IPS-15b (cell line): ENCODE data around the gene TCTN2.

Experiments used
- H3K27me3 ChIP-seq: one replicate; pipeline ENCODE4 v1.6.1; 2013; ENCODE audit warnings: low read length; ENCODE audit not compliant: control insufficient read depth, insufficient read depth
- H3K36me3 ChIP-seq: one replicate; pipeline ENCODE4 v1.6.1; 2013; ENCODE audit warnings: low read length; ENCODE audit not compliant: control insufficient read depth, insufficient read depth
- H3K4me1 ChIP-seq: one replicate; pipeline ENCODE4 v1.6.1; 2013; ENCODE audit warnings: mild to moderate bottlenecking, low read length; ENCODE audit not compliant: control insufficient read depth, insufficient read depth
- H3K4me3 ChIP-seq: one replicate; pipeline ENCODE4 v1.5.1; 2013; ENCODE audit warnings: low read depth, low read length
- H3K9ac ChIP-seq: one replicate; pipeline ENCODE4 v1.6.1; 2013; ENCODE audit warnings: low read depth, mild to moderate bottlenecking, low read length
- H3K9me3 ChIP-seq: one replicate; pipeline ENCODE4 v1.6.1; 2013; ENCODE audit warnings: mild to moderate bottlenecking, low read length; ENCODE audit not compliant: control insufficient read depth, insufficient read depth

Gene TCTN2

DNA sequence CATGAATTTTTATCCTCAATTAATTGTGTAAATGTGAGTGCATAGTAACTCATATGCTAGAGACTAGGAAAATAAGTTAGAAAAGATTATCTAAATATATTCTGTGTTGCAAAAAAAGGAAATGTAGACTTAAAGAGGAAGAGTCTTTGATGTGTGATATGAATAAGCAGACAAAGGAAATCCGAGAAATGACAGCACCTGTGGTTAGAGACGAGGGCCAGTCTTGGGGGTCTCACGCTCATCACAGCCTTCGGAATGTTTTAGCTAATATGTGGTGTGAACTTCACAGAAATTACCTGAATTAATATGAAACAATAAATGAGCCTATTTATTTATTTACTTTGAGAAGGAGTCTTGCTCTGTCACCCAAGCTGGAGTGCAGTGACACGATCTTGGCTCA is 52.9 kb downstream of the TCTN2 start:
- Histone ChIP-seq H3K9me3 (no peaks in the 10 kb centered on the region), H3K36me3 (peaks cover 19% of the 10 kb centered on the region)

DNA sequence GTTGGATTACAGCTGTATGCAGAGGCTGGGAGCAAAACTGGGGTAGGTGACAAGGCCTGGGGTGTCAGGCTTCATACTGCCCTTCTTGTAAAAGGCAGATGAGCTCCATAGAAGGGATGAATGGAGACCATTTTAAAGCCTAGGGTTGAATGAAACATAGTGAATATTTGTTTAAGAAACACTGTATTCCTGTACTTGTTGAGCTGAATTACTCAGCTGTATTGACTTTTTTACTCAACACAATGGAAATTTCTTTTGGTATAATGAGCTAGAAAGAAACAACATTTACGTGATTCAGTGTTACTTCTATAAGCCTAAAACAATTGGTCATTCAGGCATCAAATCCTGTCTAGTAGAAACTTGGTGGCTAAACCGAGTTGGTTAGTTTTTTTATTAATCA is 55.3 kb downstream of the TCTN2 start:
- Histone ChIP-seq H3K4me3 (no peak overlapping the region), H3K4me1 (no peaks in the 10 kb centered on the region), H3K9me3 (no peaks in the 10 kb centered on the region), H3K9ac (no peak overlapping the region), H3K36me3 (peaks cover 28% of the 10 kb centered on the region), H3K27me3 (no peaks in the 10 kb centered on the region)

More for the DNA sequence above, 52.9 kb downstream of the TCTN2 start:
- no peaks in the 10 kb centered on the region for H3K27me3 ChIP-seq
- no peaks in the 10 kb centered on the region for H3K4me1 ChIP-seq
- no peak overlapping the region for H3K4me3 ChIP-seq
- H3K9ac ChIP-seq: no peak overlapping the region

DNA sequence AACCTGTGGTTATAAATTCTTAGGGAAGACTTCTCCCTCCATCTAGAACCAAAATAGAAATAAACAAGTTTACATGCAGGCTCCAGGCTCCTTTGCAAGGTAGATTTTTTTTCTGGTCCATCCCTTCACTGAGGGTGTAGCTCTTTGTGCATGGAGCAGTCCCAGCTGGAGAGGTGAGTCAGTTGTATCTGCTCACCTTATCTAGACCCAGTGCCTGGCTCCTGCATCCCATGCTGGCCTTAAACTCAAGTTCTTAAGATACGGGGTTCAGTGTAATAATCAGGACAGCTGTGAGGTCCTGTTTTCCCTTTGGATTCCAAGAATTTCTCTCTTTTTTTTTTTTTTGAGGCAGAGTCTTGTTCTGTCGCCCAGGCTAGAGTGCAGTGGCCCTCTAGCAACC is 56.0 kb downstream of the TCTN2 start:
- no peak overlapping the region for H3K4me3 ChIP-seq
- H3K36me3 ChIP-seq: peaks cover 34% of the 10 kb centered on the region
- no peaks in the 10 kb centered on the region for H3K9me3 ChIP-seq
- H3K4me1 ChIP-seq: no peaks in the 10 kb centered on the region
- no peaks in the 10 kb centered on the region for H3K27me3 ChIP-seq
- no peak overlapping the region for H3K9ac ChIP-seq

DNA sequence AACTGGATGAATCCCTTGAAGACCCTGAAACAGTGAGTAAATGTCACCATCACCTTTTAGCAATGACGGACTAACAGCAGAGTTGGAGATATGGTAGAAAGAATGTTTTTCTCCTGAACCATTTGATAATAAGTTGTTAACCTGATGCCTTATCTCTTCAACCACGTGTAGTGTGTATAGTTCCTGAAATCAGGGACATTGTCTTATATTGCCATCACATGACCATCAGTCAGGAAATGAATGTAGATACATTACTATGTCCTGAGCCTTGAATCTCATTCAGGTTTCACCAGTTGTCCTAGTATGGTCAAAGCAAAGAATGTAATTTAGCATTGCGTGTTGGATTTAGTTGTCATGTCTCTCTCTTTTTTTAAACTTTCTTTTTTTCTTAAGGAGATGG is 57.0 kb downstream of the TCTN2 start:
- H3K27me3 ChIP-seq: no peaks in the 10 kb centered on the region
- no peak overlapping the region for H3K4me3 ChIP-seq
- H3K9me3 ChIP-seq: no peaks in the 10 kb centered on the region
- no peak overlapping the region for H3K9ac ChIP-seq
- H3K4me1 ChIP-seq: no peaks in the 10 kb centered on the region
- peaks cover 35% of the 10 kb centered on the region for H3K36me3 ChIP-seq

DNA sequence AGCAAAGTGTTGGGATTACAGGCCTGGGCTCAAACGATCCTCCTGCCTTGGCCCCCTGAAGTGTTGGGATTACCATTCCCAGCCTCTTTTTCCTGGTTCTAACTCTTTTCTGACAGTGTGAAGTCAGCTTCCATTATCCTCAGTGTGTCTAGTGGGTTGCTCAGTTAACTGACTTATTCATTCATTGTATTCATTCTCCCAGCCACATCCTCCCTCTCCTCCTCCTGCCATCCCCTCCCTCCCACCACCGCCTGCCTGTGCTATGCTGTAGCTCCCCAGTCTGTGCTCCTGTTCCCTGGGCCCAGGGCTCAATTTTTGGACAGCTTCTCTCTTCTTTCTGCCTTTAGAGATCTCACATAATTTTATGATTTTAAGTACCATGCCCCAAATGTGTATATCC is 60.7 kb downstream of the TCTN2 start:
- H3K9me3 ChIP-seq: no peaks in the 10 kb centered on the region
- no peaks in the 10 kb centered on the region for H3K4me1 ChIP-seq
- H3K27me3 ChIP-seq: no peaks in the 10 kb centered on the region
- no peak overlapping the region for H3K4me3 ChIP-seq
- peaks cover 54% of the 10 kb centered on the region for H3K36me3 ChIP-seq
- H3K9ac ChIP-seq: no peak overlapping the region

DNA sequence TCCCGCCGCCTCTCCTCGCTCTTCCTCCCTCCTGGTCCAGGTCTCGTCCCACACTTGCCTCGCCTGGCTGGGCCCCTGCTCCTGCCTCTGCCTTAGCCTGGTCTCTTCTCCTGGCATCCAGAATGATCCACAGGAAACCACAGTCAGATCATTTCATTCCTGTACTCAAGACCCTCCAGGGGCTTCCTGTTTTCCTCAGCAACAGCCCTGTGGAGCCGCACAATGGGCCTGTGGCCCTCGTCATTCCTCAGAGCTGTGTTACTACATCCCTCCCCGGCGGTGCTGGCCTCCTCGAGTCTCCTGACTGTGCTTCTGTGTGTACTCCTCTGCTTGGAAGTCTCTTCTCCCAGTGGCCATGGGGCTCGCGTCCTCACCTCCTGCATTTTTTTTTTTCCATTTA is 61.3 kb downstream of the TCTN2 start:
- Histone ChIP-seq H3K4me1 (no peaks in the 10 kb centered on the region), H3K9ac (no peak overlapping the region), H3K36me3 (peaks cover 57% of the 10 kb centered on the region), H3K9me3 (no peaks in the 10 kb centered on the region), H3K27me3 (no peaks in the 10 kb centered on the region), H3K4me3 (no peak overlapping the region)

DNA sequence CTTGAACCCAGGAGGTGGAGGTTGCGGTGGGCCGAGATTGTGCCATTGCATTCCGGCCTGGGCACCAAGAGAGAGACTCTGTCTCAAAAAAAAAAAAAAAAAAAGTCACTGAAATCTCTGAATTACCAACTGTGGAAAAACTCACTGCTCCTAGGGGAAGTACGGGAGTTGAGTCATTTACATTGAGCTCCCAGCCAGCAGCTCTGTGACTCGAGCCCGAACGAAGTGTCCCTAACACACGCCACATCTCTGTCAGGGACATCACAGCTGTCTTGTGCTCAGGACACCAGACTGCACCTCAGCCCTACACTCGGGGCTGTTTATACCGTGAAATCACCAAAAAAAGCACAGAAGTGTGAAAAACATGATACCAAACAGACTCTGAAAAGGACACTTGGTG is 62.3 kb downstream of the TCTN2 start:
- peaks cover 54% of the 10 kb centered on the region for H3K36me3 ChIP-seq

DNA sequence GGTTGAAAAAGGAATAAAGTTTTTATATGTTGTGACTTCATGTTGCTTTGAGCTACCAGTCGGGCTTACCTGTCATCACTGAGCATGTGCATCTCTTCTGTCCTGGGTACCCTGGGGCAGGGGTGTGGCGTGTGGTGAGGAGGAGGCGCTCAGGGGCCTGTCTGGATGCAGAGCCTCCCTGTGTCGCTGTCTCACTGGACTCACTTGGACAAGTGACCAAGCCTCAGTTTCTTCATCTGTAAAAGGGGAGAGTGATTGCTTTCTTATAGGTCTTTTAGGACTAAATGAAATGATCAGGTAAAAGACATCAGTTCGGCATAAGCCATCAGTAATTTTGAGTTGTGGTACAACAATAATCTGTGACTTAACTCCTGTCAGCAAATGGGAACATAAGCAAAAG is 63.4 kb downstream of the TCTN2 start:
- H3K9me3 ChIP-seq: no peaks in the 10 kb centered on the region
- H3K27me3 ChIP-seq: no peaks in the 10 kb centered on the region
- peaks cover 53% of the 10 kb centered on the region for H3K36me3 ChIP-seq
- no peaks in the 10 kb centered on the region for H3K4me1 ChIP-seq
- H3K4me3 ChIP-seq: no peak overlapping the region
- no peak overlapping the region for H3K9ac ChIP-seq

More for the DNA sequence above, 62.3 kb downstream of the TCTN2 start:
- Histone ChIP-seq H3K9me3 (no peaks in the 10 kb centered on the region), H3K9ac (no peak overlapping the region), H3K27me3 (no peaks in the 10 kb centered on the region), H3K4me1 (no peaks in the 10 kb centered on the region), H3K4me3 (no peak overlapping the region)

DNA sequence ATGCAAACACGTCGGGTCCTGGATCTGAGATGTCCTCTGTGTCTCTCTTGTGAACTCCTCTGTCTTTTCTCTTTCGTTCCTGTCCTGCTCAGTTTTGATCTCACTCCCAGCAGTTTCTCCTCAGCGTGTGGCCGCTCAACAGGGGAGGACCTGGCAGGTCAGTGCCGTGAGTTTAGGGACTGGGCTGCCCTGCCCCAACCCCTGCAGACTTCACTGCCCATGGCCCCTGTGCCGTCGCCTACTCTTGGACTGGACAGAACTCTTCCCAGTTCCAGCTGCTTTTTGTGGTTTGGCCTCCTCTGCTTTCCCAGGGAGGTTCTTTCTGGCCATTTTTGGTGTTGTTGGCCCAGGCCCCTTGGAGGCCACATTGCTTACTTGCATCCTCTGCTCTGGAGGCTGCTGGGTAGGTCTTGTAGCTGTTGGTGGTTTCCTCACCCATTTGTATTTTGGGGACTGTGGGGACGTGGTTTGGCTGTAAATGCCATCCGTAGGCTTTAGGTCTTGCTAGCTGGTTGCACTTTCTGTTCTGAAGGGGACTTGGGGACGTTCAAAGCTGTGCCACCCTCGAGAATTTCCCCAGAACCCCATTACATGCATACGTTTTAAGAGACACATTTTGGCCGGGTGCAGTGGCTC is 71.1 kb downstream of the TCTN2 start:
- H3K4me1 ChIP-seq: no peaks in the 10 kb centered on the region
- H3K36me3 ChIP-seq: peaks cover 42% of the 10 kb centered on the region
- H3K9me3 ChIP-seq: no peaks in the 10 kb centered on the region
- no peaks in the 10 kb centered on the region for H3K27me3 ChIP-seq
- no peak overlapping the region for H3K9ac ChIP-seq
- no peak overlapping the region for H3K4me3 ChIP-seq

DNA sequence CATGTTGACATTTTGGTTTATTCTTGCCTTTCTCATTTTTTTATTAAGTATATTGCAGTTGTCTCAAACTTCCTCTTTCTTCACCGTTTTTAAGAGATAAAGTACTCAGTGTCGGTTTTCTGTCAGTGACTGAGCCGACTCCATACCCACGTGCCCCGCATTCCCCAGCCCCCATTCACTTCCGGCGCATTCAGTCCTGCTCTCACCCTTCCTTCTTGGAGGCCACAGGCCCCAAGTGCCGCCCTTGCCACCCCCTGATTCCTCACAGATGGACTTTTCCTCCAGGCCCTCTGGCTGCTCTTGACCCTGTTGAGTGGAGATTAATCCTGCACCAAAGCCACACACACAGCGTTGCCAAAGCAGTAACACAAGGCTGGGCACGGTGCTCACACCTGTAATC is 72.1 kb downstream of the TCTN2 start:
- Histone ChIP-seq H3K36me3 (peaks cover 38% of the 10 kb centered on the region), H3K9me3 (no peaks in the 10 kb centered on the region), H3K4me1 (no peaks in the 10 kb centered on the region), H3K4me3 (no peak overlapping the region), H3K9ac (no peak overlapping the region), H3K27me3 (no peaks in the 10 kb centered on the region)

DNA sequence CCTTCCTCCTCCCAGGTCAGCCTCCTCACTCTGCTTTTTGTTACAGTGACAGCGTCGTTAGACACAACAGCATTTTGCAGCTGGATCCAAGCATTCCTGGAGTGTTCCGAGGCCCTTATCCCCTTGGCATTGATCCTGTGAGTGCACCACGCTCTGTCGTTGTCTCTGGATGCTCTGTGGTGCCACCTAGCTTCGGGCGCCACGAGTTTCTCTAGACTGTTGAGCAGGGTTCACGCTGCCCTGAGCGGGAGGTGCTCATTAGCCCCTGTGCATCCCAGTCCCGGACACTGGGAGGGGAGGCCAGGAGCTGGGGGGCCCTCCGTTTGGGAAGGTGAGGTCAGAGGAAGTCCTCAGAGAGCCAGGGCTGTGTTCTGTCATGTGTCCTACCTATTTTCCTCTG is 73.9 kb downstream of the TCTN2 start:
- H3K27me3 ChIP-seq: no peaks in the 10 kb centered on the region
- H3K4me3 ChIP-seq: no peak overlapping the region
- no peaks in the 10 kb centered on the region for H3K9me3 ChIP-seq
- no peak overlapping the region for H3K9ac ChIP-seq
- no peaks in the 10 kb centered on the region for H3K4me1 ChIP-seq
- H3K36me3 ChIP-seq: peaks cover 43% of the 10 kb centered on the region

DNA sequence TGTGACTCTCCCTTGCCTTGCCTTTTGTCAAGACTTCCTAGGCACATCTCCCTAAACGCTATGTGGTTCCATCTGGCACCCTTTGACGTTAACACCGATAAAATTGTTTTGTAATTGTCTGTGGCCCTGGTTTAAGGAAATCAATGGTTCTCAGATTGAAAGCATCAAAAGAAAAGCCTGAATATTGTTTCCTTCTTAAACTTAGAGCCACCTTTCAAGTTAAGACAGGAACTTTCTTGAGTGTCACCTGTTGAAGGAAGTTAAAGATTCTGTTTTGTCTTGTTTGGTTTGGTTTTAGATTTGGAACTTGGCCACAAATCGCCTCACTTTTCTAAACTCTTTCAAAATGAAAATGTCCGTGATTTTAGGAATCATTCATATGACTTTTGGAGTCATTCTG is 76.4 kb downstream of the TCTN2 start:
- Histone ChIP-seq H3K4me3 (no peak overlapping the region), H3K36me3 (peaks cover 45% of the 10 kb centered on the region), H3K9ac (no peak overlapping the region), H3K4me1 (no peaks in the 10 kb centered on the region), H3K9me3 (no peaks in the 10 kb centered on the region), H3K27me3 (no peaks in the 10 kb centered on the region)
